Endodermal cell (in vitro differentiated cells): ENCODE data around the gene TFF2. TPM values are rescaled to one million over a fixed set of nuclear protein-coding genes. Genes with fewer than 3 reads are reported as not detected.

ENCODE experiments used
- DNase-seq: peaks from one replicate; pipeline ENCODE4 v3.0.0-alpha.2; 2017
- H3K27ac ChIP-seq: 2 replicates; pipeline ENCODE4 v1.5.1; 2013; ENCODE audit warnings: mild to moderate bottlenecking, low read depth, low read length, moderate library complexity
- H3K27me3 ChIP-seq: 2 replicates; pipeline ENCODE4 v1.6.1; 2013; ENCODE audit warnings: mild to moderate bottlenecking, low read length, moderate library complexity; ENCODE audit not compliant: insufficient read depth, control insufficient read depth, poor library complexity, severe bottlenecking
- H3K36me3 ChIP-seq: 2 replicates; pipeline ENCODE4 v1.7.0; 2013; ENCODE audit warnings: mild to moderate bottlenecking, low read length, moderate library complexity; ENCODE audit not compliant: control insufficient read depth, insufficient read depth
- H3K4me1 ChIP-seq: one replicate; pipeline ENCODE4 v1.7.0; 2013; ENCODE audit warnings: low read length; ENCODE audit not compliant: control insufficient read depth, insufficient read depth
- H3K4me3 ChIP-seq: 2 replicates; pipeline ENCODE4 v1.5.1; 2013; ENCODE audit warnings: mild to moderate bottlenecking, low read length, moderate library complexity
- H3K9ac ChIP-seq: 2 replicates; pipeline ENCODE4 v1.6.1; 2013; ENCODE audit warnings: mild to moderate bottlenecking, low read length, moderate library complexity; ENCODE audit not compliant: poor library complexity, severe bottlenecking; ENCODE audit errors: extremely low read depth
- H3K9me3 ChIP-seq: 2 replicates; pipeline ENCODE4 v1.6.1; 2013; ENCODE audit warnings: mild to moderate bottlenecking, low read length, moderate library complexity; ENCODE audit not compliant: control insufficient read depth
- H3K27ac Mint-ChIP-seq: 2 replicates; pipeline ENCODE4 v1.8.0; 2020; ENCODE audit warnings: mixed read lengths
- H3K27me3 Mint-ChIP-seq: 2 replicates; pipeline ENCODE4 v1.8.0; 2021; ENCODE audit warnings: mild to moderate bottlenecking, mixed read lengths; ENCODE audit not compliant: insufficient read depth
- H3K36me3 Mint-ChIP-seq: 2 replicates; pipeline ENCODE4 v1.8.0; 2020; ENCODE audit warnings: low read depth, mixed read lengths
- H3K4me1 Mint-ChIP-seq: 2 replicates; pipeline ENCODE4 v1.8.0; 2020; ENCODE audit warnings: mixed read lengths
- H3K4me3 Mint-ChIP-seq: 2 replicates; pipeline ENCODE4 v1.8.0; 2020; ENCODE audit warnings: mild to moderate bottlenecking, moderate library complexity, mixed read lengths
- H3K9me3 Mint-ChIP-seq: 2 replicates; pipeline ENCODE4 v1.8.0; 2020; ENCODE audit warnings: mild to moderate bottlenecking, mixed read lengths
- WGBS, 2 experiments: methylation state at CpG; one replicate each; pipeline versions ENCODE4 v1.1.5 to v1.1.7; 2013; ENCODE audit warnings: missing lambda C conversion rate in 2 of 2, mixed read lengths in 1 of 2; ENCODE audit not compliant: insufficient coverage in 1 of 2, insufficient read length in 1 of 2; 5-methylcytosine and 5-hydroxymethylcytosine counted together
- total RNA-seq, 2 donors: library from RNA; stranded (reverse); fragmentation: NEBNext Ultra II Directional in 1 of 2; extraction: Animal tissue kit (Norgen Biotek cat#: 25700) in 1 of 2; gene quantifications; 2 replicates in 1 of 2; 3 replicates in 1 of 2; pipeline ENCODE4 v1.2.1, GENCODE V29; 2021
- TF ChIP-seq, protein P1 (sequence below): fragments of 200-600 bp; sonication (generic); conservative IDR thresholded peaks from 2 replicates; pipeline ENCODE4 v1.5.0; 2021; ENCODE audit warnings: antibody characterized with exemption, mild to moderate bottlenecking

Gene TFF2
- total RNA-seq, 2 donors from 2014 or later: not detected

DNA sequence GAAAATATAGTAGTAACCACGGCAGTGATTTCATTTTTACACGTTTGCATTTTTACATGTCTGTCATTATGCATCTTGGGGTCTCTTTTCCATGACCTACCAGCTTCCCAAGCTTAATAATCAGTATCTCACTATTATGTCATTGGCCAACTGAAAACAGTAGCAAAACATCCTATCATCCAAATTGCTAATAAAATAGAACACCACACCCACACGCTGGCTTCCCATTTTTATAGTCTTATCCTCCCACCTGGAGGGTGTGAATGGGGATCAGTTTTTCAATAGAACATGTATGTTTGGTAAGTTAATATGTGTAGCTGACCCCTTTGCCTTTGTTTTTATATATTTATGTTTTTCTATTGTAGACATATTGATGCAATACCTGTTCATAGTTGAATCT, 47.4 kb downstream of the TFF2 start:
- Histone ChIP-seq H3K27ac (no peak overlapping the region), H3K4me1 (peaks cover 3% of the 10 kb centered on the region), H3K9ac (no peak overlapping the region), H3K27me3 (no peaks in the 10 kb centered on the region), H3K9me3 (no peaks in the 10 kb centered on the region), H3K4me3 (no peak overlapping the region), H3K36me3 (no peaks in the 10 kb centered on the region)
- no peaks in the 10 kb centered on the region for H3K27me3 Mint-ChIP-seq
- DNase-seq: no peak
- H3K27ac Mint-ChIP-seq: no peak overlapping the region
- H3K9me3 Mint-ChIP-seq: no peaks in the 10 kb centered on the region
- peaks cover 9% of the 10 kb centered on the region for H3K4me1 Mint-ChIP-seq
- WGBS, 2 experiments: 94 to 95% methylated on average over 2 of the region's 3 CpGs
- no peak overlapping the region for H3K4me3 Mint-ChIP-seq
- TF ChIP-seq, protein P1, sequence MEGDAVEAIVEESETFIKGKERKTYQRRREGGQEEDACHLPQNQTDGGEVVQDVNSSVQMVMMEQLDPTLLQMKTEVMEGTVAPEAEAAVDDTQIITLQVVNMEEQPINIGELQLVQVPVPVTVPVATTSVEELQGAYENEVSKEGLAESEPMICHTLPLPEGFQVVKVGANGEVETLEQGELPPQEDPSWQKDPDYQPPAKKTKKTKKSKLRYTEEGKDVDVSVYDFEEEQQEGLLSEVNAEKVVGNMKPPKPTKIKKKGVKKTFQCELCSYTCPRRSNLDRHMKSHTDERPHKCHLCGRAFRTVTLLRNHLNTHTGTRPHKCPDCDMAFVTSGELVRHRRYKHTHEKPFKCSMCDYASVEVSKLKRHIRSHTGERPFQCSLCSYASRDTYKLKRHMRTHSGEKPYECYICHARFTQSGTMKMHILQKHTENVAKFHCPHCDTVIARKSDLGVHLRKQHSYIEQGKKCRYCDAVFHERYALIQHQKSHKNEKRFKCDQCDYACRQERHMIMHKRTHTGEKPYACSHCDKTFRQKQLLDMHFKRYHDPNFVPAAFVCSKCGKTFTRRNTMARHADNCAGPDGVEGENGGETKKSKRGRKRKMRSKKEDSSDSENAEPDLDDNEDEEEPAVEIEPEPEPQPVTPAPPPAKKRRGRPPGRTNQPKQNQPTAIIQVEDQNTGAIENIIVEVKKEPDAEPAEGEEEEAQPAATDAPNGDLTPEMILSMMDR: no peak
- H3K36me3 Mint-ChIP-seq: no peaks in the 10 kb centered on the region

DNA sequence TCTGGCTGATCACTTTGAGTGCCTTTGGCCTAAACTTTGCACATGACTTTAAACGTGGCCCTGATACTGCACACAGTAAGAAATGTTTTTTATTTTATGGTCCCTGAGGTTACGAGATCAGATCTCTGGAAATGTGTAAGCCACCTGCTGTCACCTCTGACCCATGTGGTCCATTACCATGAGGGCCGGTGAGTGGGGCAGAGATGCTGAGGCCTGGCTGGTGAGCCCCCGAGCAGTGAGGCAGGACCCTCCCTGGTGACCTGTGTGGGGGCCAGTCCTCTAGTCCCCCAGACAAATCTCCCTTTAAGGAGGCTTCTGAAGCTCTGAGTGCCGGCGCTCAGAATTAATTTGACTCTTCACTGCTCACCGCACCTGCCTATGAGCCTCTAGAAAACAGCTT, 48.0 kb downstream of the TFF2 start:
- Histone ChIP-seq H3K4me3 (no peak overlapping the region), H3K9me3 (no peaks in the 10 kb centered on the region), H3K36me3 (no peaks in the 10 kb centered on the region), H3K27ac (no peak overlapping the region), H3K27me3 (no peaks in the 10 kb centered on the region), H3K4me1 (peaks cover 7% of the 10 kb centered on the region), H3K9ac (no peak overlapping the region)
- Mint-ChIP-seq H3K27ac (no peak overlapping the region), H3K4me3 (no peak overlapping the region), H3K27me3 (no peaks in the 10 kb centered on the region), H3K9me3 (no peaks in the 10 kb centered on the region), H3K36me3 (no peaks in the 10 kb centered on the region), H3K4me1 (peaks cover 15% of the 10 kb centered on the region)
- TF ChIP-seq, protein P1: no peak
- DNase-seq: no peak
- 77 to 80% methylated on average over 5 to 7 of the region's 7 CpGs for WGBS, 2 experiments

DNA sequence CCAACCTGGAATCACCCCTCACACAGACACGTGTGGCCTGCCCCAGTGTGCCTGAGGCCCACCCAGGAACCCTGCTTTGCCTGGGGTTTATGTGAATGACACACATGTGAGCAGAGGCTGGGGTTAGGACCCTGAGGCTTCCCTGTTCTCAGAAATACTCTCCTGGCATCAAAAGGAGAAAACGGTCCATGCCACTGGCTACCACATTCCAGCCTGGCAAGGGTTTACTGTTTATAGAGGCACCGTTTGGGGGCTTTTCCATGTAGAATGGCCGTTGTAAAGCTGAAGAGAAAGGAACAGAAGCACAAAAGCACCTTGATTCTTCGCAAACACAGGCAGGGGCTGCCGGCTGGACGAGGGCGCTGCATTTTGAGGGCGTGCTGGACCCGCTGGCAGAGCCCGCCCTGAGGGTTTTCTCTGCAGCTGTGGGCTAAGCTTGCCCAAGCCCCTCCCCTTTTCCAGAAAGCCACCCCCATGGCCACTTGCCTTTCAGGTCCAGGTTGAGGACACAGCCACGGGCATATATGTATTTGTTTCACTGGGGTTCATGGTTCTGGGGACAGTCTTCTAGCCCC, 48.6 kb downstream of the TFF2 start:
- H3K27ac Mint-ChIP-seq: no peak overlapping the region
- no peak overlapping the region for H3K4me3 Mint-ChIP-seq
- Histone ChIP-seq H3K36me3 (no peaks in the 10 kb centered on the region), H3K9me3 (no peaks in the 10 kb centered on the region), H3K27ac (no peak overlapping the region), H3K4me1 (peaks cover 11% of the 10 kb centered on the region), H3K27me3 (no peaks in the 10 kb centered on the region), H3K9ac (no peak overlapping the region), H3K4me3 (no peak overlapping the region)
- TF ChIP-seq, protein P1: no peak
- no peaks in the 10 kb centered on the region for H3K36me3 Mint-ChIP-seq
- WGBS, 2 experiments: 85 to 90% methylated on average over 9 to 12 of the region's 12 CpGs
- H3K9me3 Mint-ChIP-seq: no peaks in the 10 kb centered on the region
- H3K4me1 Mint-ChIP-seq: peaks cover 22% of the 10 kb centered on the region
- no peaks in the 10 kb centered on the region for H3K27me3 Mint-ChIP-seq
- DNase-seq: no peak
